ENCODE measurements around the gene EYA2.

Gene EYA2

DNA sequence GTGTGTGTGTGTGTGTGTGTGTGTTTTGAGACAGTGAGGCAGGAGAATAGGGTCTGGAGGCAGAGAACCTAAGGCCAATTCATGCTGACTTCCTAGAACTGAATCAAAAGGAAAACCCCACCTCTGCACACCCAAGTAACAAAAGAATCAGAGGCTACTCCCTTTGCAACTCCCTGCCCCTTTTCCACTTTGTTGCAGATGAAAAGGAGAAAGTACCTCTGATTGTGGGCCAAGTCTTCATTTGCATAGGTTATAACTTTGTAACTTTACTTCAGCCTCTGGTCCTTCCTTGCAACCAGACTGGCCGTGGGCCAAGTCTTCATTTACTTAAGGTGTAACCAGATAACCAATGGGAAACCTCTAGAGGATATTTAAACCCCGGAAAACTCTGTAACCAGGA is 168.8 kb downstream of the EYA2 start:
- DNase-seq (ENCODE audit: low read depth in 2 of 3, low spot score in 1 of 3), result no peak

DNA sequence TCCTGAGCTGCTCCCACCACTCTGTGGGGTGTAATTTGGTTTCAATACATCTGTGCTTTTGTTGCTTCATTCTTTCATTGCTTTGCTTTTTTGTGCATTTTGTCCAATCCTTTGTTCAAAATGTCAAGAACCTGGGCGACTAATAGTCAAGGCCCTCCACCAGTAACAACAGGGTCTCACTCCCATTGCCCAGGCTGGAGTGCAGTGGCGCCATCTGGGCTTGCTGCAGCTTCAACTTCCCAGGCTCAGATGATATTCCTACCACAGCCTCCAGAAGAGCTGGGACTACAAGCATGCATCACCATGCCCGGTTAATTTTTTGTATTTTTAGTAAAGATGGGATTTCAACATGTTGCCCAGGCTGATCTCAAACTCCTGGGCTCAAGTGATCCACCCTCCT is 169.2 kb downstream of the EYA2 start:
- DNase-seq (ENCODE audit: low read depth in 2 of 3, low spot score in 1 of 3), result no peak

DNA sequence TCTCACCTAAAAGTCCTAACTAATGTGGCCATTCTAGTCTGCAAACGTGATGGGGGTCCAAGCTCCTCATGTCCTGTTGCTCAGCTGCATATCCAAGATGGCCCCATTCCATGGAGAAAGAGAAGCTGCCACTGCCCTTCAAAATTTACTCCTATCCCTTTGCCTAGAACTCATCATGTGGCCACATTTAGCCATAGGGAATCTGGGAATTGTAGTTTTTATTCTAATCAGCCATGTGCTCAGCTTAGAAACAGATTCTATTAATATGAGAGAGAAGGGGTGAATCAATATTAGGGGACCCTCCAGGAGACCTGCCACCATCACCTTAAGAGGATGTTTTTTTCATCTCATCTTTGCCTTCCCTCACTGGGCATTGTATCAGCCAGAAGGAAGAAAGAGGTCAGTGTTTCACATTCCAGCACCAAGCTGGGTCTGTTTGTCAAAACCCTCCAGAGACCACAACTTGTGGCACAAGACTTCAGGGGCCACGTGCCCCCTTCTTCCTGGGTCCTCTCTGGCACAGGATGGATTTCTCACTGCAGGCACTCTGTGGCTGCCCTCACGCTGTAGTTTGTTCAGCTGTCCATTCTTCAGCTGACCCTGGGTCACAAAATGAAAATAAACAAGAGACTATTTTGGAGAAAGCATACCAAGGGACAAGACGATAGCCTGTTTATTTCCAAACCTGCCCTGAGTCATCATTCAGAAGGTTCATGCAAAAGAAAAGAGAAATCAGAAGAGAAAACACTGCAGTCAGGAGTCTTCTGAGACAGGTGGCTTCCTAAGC is 172.0 kb downstream of the EYA2 start:
- no peak for DNase-seq (ENCODE audit: low read depth in 2 of 3, low spot score in 1 of 3)

DNA sequence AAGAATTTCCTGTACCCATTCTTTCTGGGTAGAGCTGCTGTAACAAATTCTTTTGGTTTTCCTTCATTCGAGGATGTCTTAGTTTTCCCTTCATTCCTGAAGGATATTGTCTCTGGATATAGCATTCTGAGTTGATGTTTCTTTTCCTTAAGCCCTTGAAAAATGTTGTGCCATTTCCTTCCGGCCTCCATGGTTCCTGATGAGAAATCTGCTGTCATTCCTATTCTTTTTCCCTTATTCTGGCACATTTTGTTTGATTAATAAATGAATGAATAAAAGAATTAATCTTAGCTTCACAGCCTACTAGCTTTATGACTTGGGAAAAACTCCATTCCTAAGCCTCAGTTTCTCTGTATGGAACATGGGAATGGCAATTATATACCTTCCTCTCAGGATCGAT is 173.1 kb downstream of the EYA2 start:
- DNase-seq (ENCODE audit: low read depth in 2 of 3, low spot score in 1 of 3), result no peak

DNA sequence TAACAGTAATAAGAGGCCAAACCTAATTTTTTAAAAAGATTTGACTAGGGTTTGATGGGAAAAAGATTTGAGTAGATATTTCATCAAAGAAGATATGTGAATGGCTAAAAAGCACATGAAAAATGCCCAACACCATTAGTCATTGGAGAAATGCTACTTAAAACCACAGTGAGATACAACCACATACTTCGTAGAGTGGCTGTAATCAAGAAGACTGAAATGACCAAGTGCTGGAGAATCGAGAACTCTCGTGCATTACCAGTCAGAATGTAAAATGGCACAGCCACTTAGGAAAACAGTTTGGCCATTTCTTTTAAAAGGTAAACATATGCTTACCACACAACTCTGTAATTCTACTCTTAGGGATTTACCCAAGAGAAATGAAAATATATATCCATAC is 175.5 kb downstream of the EYA2 start:
- no peak for DNase-seq (ENCODE audit: low read depth in 2 of 3, low spot score in 1 of 3)

DNA sequence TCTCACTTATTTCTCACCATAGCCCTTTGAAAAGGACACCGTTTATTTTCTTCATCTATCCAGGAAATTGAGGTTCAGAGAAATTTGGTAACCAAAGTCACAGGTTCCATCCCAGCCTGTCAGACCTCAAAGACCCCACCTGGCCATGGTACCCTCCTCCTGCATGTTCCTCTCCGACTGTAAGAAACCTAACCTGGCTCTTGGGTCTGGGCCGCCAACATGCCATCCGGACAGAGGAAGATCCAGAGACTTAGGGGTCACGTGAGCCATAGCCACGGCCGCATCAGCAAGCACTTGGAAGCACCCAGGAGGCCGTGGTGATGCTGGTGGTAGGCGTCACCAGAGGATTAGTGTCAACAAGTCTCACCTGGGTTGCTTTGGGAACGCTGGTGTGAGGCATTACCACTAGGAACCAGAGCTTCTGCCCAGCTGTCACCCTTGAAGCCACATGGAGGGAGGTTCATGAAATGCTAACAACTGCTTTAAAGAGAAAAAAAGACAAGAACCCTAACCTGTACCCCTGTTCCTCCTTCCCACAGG is 177.1 kb downstream of the EYA2 start:
- no peak for DNase-seq (ENCODE audit: low read depth in 2 of 3, low spot score in 1 of 3)

DNA sequence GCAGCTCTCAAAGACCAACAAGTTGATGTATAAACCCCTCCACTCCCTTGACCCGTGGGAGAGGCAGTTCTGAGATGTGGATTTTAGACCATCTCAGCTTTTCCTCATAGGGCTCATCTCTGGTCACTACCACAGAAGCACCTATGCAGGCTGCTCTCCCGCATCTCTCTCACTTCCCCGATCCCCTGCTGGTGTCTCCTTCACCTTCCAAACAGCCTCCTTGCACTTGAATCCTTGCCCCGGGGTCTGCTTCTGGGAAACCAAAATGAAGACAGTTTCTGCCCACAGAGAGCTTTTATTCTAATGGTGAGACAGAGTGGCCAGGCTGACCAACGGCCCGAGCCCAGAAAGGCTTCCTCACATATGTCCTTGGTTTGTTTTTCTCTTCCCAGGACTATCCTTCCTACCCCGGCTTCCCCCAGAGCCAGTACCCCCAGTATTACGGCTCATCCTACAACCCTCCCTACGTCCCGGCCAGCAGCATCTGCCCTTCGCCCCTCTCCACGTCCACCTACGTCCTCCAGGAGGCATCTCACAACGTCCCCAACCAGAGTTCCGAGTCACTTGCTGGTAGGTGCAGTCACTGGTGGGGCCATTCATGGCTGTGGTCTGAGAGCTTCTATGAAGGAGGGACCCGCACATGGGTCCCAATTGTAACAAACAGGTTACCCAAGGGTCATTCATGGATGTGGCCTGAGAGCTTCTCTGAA is 179.3 kb downstream of the EYA2 start:
- no peak for DNase-seq (ENCODE audit: low read depth in 2 of 3, low spot score in 1 of 3)

DNA sequence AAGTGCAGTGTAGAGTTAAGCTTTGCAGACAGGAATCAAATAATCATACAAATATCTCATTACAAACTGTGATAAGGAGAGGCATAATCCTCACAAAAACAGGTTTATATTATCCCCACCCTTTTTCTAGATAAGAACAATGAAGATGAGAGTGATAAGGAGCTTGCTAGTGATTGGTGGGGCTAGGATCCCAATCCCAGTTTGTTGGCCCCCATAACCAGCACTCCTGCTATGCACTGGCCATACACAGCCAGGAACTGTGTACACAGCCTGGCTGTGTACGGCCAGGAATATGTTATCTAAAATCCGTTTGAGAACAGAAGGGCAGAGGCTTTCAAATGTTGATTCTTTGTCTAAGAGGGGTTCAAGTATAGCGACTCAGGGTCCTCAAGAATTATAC is 180.6 kb downstream of the EYA2 start:
- DNase-seq (ENCODE audit: low read depth in 2 of 3, low spot score in 1 of 3), result no peak

DNA sequence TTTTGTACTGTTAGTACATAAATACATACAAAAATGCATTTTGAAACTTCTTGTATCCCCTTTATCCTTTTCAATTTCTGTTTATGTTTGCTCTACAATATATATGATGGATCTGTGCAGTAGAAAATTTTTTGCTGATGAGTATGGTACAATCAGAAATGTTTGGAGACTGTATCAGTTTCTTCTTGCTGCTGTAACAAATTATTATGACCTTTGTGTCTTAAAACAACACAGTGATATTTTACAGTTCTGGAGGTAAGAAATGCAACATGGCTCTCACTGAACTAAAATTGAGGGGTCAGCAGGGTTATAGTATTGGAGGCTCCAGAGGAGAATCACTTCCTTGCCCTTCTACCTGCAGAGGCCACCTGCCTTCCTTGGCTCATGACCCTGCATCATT is 184.4 kb downstream of the EYA2 start:
- DNase-seq (ENCODE audit: low read depth in 2 of 3, low spot score in 1 of 3), result no peak

DNA sequence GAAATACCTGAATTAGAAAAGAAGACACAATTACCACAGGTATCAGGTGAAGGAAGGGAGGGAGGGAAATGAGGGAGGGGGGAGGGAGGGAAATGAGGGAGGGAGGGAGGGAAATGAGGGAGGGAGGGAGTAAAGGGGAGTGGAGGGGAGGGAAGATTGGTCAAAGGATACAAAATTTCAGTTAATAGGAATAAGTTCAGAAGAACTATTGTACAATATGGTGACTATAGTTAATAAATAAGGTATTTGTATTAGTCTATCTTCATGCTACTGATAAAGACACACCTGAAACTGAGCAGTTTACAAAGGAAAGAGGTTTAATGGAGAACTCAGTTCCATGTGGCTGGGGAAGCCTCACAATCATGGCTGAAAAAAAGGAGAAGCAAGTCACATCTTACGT is 185.7 kb downstream of the EYA2 start:
- no peak for DNase-seq (ENCODE audit: low read depth in 2 of 3, low spot score in 1 of 3)

DNA sequence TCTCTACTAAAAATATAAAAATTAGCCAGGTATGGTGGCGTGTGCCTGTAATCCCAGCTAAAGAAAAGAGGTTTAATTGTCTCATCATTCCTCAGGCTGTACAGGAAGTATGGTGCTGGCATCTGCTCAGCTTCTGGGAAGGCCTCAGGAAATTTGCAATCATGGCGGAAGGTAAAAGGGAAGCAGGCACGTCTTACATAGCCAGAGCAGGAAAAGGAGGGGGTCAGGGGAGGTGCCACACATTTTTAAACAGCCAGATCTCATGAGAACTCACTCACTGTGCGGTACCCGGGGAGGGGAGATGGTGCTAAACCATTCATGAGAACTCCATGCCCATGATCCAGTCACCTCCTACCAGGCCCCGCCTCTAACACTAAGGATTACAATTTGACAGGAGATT is 191.7 kb downstream of the EYA2 start:
- no peak for DNase-seq (ENCODE audit: low read depth in 2 of 3, low spot score in 1 of 3)

DNA sequence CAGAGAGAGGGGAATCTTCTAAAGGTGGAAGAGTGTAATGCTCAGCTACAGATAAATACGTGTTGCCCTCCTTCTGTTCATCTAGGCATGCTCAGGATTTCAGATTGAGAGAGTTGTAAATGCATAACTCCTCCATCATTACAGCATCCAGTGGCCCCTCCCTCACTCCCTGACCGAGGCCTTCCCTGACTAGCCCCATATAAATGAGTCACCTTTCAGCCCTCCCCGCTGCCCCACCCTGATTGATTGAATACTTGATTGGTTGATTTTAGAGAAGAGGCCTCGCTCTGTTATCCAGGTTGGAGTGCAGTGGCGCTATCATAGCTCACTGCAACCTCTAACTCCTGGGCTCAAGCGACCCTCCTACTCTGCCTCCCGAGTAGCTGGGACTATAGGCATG is 193.7 kb downstream of the EYA2 start:
- no peak for DNase-seq (ENCODE audit: low read depth in 2 of 3, low spot score in 1 of 3)

DNA sequence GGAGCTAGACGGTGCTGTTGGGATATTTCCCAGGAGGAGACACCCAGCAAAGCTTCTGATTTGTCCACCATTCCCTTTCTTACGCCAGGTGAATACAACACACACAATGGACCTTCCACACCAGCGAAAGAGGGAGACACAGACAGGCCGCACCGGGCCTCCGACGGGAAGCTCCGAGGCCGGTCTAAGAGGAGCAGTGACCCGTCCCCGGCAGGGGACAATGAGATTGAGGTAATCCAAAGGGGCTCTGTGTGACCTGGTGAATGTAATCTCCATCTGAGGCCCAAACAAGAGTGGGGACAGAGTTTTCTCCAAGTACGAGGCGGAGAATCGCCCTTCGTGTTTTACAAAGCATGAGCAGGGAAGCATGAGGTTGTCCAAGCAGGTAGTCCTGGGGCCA is 194.5 kb downstream of the EYA2 start:
- DNase-seq (ENCODE audit: low read depth in 2 of 3, low spot score in 1 of 3), result no peak

DNA sequence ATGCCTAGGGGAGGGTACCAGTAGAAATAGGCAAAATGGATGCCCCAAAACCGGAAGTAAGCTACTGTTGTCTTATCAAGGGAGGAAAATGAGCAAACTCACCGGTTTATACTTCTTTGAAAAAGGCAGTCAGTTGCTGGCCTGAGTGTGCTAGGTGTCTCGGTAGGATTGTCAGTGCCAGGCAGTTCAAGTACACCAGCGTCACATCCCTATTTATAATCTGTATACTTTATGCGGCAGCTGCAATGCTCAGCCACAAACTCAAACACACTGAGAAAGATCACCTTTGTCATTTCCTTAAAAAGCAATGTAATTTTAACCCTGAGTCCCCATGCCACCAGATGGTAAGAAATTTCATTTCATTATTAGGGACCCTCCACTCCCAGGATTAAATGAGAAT is 196.2 kb downstream of the EYA2 start:
- DNase-seq (ENCODE audit: low read depth in 2 of 3, low spot score in 1 of 3), result no peak

DNA sequence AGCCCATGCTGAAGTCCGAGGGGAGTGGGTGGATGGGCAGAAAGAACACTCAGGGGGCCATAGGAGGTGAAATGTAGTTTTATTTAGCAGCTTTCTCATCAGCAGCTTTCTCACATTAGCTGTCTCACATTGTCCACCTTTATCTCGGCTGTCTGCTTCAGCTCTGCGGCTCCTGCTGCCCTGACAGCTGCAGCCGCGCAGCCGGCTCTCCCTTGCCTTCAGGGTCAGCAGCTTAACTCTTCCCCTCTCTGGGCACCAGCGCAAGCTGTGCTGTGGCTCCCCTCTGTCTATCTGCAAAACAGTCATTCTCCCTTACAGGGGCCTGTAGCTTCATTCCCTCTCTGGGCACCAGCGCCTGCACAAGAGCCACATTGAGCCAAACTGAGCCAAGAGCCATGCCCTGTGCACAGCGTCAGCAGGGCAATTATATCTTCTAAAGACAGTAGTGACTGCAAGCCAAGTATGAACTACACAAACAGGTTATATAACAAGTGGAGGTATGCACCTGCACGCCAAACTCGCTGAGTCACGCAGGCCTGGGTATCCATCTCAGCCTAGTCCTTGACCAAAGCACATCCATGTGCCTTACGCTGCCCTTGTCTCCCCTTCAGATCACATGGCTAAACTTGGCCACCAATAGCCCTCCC is 198.8 kb downstream of the EYA2 start:
- DNase-seq (ENCODE audit: low read depth in 2 of 3, low spot score in 1 of 3), result no peak

DNA sequence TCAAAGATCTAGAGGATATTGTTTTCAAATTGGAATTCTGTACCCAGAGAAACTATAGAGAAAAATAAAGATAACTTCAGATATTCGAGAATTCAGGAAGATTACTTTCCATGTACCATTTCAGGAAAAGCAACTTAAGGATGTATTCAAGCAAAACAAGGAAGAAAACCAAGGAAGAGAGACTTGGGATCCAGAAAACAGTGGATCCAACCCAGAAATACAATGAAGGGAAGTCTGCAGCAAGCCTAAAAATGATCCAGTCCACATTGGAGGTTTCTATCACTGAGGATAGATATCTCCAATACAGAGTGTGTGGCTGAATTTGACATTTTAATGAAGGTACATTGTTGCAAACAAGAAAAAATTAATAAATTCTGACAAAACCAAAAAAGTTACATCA is 201.0 kb downstream of the EYA2 start:
- DNase-seq (ENCODE audit: low read depth in 2 of 3, low spot score in 1 of 3), result no peak

DNA sequence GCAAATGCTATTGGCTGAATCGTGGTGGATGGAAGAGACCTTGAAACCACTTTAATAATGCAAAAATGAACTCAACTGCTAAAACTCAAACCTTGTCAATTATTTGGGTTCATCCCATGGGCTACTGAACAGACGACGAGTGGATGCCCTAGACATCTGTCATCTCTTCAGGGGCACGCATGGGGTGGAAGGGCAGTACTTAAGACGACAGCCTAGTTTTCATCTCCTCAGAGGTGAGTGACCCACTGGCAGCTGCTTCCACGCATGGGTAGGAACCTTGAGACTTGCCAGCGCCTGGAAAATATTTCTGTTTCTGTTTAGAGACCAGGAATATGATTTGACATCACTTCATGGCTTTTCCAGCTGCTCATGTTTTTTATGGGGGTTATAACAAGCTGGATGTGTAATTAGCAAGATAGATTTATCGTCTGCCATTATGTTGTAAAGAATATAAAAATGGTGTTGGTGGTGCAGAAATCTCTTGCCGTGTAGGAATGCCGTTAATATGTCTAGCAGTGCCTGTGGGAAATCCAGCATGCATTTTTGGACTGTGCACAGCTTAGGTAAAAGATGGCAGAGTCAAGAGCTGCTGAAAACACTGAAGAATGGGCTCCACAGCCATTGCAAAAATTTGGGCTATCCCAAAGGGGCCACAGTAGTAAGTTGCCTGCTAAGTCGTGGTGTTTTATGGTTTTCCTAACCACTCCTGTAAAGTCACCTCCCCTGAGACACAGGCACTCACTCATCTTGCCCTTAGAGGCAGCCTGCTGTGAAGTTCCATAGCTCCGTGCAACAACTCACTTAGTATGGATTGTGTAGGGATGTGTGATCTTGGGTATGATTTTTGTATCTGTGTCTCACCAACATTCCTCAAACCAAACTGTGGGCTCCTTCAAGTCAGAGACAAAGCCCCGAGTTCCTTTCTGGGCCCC is 203.3 kb downstream of the EYA2 start:
- no peak for DNase-seq (ENCODE audit: low read depth in 2 of 3, low spot score in 1 of 3)

DNA sequence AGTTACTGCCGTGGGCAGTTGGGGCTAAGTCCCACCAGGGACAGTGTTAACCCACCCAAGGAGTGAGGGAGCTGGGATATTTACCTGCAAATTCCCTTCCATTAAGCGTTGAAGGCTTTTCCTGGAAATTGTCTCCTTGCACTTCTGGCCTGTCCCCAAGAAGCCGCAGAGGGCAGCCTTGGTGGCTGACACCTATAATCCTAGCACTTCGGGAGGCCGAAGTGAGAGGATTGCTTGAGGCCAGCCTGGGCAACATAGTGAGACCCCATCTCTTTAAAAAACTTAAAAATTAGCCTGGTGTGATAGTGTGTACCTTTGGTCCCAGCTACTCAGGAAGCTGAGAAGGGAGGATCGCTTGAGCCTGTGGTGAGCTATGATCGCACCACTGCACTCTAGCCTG is 204.4 kb downstream of the EYA2 start:
- no peak for DNase-seq (ENCODE audit: low read depth in 2 of 3, low spot score in 1 of 3)

DNA sequence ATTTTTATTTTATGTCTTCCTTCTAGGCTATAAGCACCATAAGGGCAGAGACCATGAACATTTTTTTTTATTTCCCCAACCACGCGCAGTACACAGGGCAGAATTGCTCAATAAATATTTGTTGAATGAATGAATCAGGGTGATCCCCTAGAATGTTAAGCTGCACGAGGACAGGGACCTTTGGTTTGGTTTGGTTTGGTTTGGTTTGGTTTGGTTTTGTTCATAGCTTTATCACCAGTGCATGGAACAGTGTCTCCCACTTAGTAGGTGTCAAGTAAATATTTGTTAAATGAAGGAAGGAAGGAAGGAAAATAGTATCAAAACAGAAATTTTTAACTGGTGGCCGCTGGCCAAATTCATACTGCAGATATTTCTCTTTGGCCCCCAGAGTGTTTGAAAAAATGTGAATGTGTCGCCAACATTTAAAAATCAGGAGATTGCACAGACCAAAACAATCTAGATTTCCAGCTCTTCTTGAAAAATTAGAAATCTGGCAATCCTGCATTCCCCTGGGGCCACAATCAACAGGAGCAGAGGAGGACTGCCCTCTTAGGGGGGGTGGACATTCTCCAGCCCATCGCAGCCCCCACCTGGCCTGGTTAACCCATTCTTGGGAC is 205.3 kb downstream of the EYA2 start:
- no peak for DNase-seq (ENCODE audit: low read depth in 2 of 3, low spot score in 1 of 3)

DNA sequence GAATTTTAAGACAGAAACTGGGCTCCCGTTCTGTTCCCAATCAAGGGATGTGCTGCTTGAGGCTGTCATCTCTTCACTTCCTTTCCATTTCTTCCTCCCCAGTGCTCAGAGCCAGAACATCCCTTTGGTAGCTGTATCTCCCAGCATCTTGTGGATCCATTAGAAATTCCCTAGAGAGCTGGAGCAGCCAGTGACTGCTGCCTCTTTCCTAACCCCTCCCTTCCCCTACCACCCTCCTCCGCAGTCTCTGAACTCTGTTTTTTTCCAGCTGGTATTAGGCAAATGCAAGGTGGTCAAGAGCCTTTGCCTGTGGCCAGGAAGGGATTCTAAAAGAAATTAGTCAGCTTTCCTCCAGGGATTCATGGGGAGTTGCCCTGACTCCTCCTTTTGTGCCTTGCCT is 208.0 kb downstream of the EYA2 start:
- no peak for DNase-seq (ENCODE audit: low read depth in 2 of 3, low spot score in 1 of 3)

DNA sequence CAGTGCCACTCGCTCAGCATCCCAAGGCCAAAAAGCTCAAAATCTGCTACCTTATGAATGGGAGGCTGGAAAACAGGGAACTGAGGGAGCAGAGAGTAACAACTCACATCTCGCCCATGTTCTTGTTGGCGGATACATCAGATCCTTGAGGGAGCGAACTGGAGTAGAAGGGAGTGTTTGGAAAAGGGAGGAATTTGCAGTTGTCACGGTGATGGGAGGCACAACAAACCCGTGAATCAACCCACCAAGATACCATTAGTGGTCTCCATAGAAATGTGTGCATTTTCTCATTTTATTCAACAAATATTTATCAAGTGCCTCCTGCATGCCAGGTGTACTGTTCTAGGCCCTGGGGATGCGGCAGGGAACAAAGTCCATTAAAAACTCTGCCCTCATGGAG is 212.1 kb downstream of the EYA2 start:
- no peak for DNase-seq (ENCODE audit: low read depth in 2 of 3, low spot score in 1 of 3)

Data from stimulated activated CD4-positive, alpha-beta T cell treated with anti-CD3 and anti-CD28 coated beads, Interleukin-12 subunit alpha, Interleukin-12 subunit beta, amount 100 ng/mL, for 48 hours (primary cell).